Urinary bladder (tissue), 2 donors: ENCODE measurements around the gene UBN2. TPM values are rescaled to one million over a fixed set of nuclear protein-coding genes. Genes with fewer than 3 reads are reported as not detected.

Source experiments
- polyA plus RNA-seq: library from polyadenylated mRNA; stranded (reverse); fragments of 200-250 nt; gene quantifications from one replicate; pipeline ENCODE4 v1.2.3, GENCODE V29; 2013
- small RNA-seq: library from RNA; depleted of rRNA; stranded (forward); fragments of <200 nt; gene quantifications from one replicate; pipeline ENCODE3, GENCODE V24; 2014
- total RNA-seq: library from RNA; depleted of rRNA; stranded (reverse); fragments of >200 nt; gene quantifications from one replicate; pipeline ENCODE4 v1.2.3, GENCODE V29; 2014
- donor health status: healthy.

Gene UBN2
- total and polyA plus RNA-seq, 2 donors = 3.1 to 28.1 TPM

Small RNAs within 50 kb of the gene (small RNA-seq; reads per million reads assigned to genes)
- not detected for gene AC009220.1
- not detected for gene RNU6-206P

Other genes starting within 250 kb of the UBN2 start
- gene KIAA1549, start 249.8 kb upstream of the UBN2 start, total RNA-seq = 4.6 TPM
- gene KIAA1549, start 249.8 kb upstream of the UBN2 start, polyA plus RNA-seq = 1.6 TPM
- 37.4 TPM for gene ZC3HAV1L, start 195.2 kb upstream of the UBN2 start, total RNA-seq
- gene ZC3HAV1L, start 195.2 kb upstream of the UBN2 start, polyA plus RNA-seq = 3.3 TPM
- gene ZC3HAV1, start 121.5 kb upstream of the UBN2 start, total RNA-seq = 39.5 TPM
- 10.2 TPM for gene ZC3HAV1, start 121.5 kb upstream of the UBN2 start, polyA plus RNA-seq
- 15.1 TPM for gene FMC1, start 110.1 kb downstream of the UBN2 start, total RNA-seq
- 34.0 TPM for gene FMC1, start 110.1 kb downstream of the UBN2 start, polyA plus RNA-seq
- 94.0 TPM for gene LUC7L2, start 128.7 kb downstream of the UBN2 start, total RNA-seq
- 54.0 TPM for gene LUC7L2, start 128.7 kb downstream of the UBN2 start, polyA plus RNA-seq